HepG2 (cell line): Measurements from ENCODE around the gene XAF1. TPM values are rescaled to one million over a fixed set of nuclear protein-coding genes. Genes with fewer than 3 reads are reported as not detected.

ENCODE experiments used
- NFYB ChIP-seq: sonication (generic); formaldehyde crosslinking; IDR thresholded peaks from 2 replicates; pipeline ENCODE4 v1.4.0; 2020; ENCODE audit warnings: missing genetic modification reagents
- U2AF2 ChIP-seq: fragments of 200-400 bp; formaldehyde crosslinking; IDR thresholded peaks from 2 replicates; pipeline ENCODE4 v1.6.1; 2017; ENCODE audit warnings: low read depth, mild to moderate bottlenecking, low read length
- polyA plus RNA-seq, 8 experiments: library from polyadenylated mRNA; depleted of rRNA in 3 of 8; stranded (reverse) in 7 of 8; unstranded in 1 of 8; fragments of >200 nt; fragmentation: Illumina TruSeq in 4 of 8; extraction: Trizol in 4 of 8; gene quantifications; 2 replicates each; pipeline versions ENCODE4 v1.2.1 to v1.2.3, GENCODE V29; 2011 to 2016; ENCODE audit warnings: low read depth in 4 of 8, missing spikeins in 1 of 8, mixed read lengths in 1 of 8; ENCODE audit not compliant: insufficient read depth in 1 of 8
- total RNA-seq, 5 experiments: library from RNA; depleted of rRNA; stranded (reverse); fragments of >200 nt; fragmentation: Illumina TruSeq; extraction: Trizol; gene quantifications; 2 replicates each; pipeline ENCODE4 v1.2.3, GENCODE V29; 2016; ENCODE audit warnings: low read depth in 1 of 5
- TF ChIP-seq, protein P1 (sequence below): sonication (generic); formaldehyde crosslinking; IDR thresholded peaks from 2 replicates; pipeline ENCODE4 v1.4.0; 2020; ENCODE audit warnings: mild to moderate bottlenecking, missing genetic modification reagents, borderline replicate concordance
- TF ChIP-seq, protein P2 (sequence below): sonication (generic); formaldehyde crosslinking; IDR thresholded peaks from 2 replicates; pipeline ENCODE4 v1.5.1; 2020; ENCODE audit warnings: mild to moderate bottlenecking, missing genetic modification reagents, borderline replicate concordance
- TF ChIP-seq, protein P3 (sequence below): sonication (generic); formaldehyde crosslinking; IDR thresholded peaks from 2 replicates; pipeline ENCODE4 v1.4.0; 2020; ENCODE audit warnings: mild to moderate bottlenecking, missing genetic modification reagents
- TF ChIP-seq, protein P4 (sequence below): sonication (generic); formaldehyde crosslinking; IDR thresholded peaks from 2 replicates; pipeline ENCODE4 v1.8.0; 2022; ENCODE audit warnings: low read depth, missing genetic modification reagents

The XAF1 gene
- total and polyA plus RNA-seq, 2 of the 13 experiments (the other 11 are each of a cell fraction or from before 2014, with no cell fraction given), result 1.2 to 2.4 TPM

DNA sequence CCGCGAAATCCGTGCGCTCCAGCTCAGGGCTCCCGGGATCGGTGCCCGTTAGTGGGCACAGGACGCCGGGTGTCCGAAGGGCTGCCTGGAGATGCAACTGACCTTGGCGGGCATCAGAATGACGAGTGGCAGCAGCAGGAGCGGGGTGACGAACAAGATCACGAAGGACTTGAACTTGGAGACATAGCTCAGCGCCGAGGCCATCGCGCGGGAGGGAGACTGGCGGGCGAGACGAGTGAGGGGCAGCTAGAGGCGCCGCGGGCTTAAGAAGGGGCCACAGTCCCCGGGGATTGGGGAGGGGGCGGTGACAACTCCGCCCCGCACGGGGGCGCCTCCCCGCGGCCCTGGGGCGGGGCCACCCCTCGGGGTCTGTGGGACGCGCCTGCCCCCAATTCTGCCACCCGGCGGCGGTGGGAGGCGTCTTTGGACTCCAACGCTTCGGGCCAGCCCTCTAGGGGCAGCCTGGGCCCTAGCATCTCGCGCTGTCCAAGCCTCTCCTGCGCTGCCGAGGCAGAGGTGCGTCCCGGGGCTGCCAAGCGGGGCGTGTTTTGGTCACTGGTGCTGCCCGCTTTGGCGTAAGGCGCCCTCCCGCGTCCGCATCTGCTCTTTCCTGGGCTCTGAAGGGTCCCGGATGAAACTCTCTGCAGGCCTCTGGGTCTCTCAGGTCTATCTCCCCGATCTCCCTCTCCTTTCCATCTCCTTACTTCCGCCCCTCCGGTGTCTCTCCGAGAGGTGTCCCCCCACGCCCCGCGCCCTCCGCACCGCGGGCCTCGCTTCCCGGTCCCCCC, 42.5 kb upstream of the XAF1 start, which contains the start of gene SLC13A5 (continued):
- TF ChIP-seq, protein P1, sequence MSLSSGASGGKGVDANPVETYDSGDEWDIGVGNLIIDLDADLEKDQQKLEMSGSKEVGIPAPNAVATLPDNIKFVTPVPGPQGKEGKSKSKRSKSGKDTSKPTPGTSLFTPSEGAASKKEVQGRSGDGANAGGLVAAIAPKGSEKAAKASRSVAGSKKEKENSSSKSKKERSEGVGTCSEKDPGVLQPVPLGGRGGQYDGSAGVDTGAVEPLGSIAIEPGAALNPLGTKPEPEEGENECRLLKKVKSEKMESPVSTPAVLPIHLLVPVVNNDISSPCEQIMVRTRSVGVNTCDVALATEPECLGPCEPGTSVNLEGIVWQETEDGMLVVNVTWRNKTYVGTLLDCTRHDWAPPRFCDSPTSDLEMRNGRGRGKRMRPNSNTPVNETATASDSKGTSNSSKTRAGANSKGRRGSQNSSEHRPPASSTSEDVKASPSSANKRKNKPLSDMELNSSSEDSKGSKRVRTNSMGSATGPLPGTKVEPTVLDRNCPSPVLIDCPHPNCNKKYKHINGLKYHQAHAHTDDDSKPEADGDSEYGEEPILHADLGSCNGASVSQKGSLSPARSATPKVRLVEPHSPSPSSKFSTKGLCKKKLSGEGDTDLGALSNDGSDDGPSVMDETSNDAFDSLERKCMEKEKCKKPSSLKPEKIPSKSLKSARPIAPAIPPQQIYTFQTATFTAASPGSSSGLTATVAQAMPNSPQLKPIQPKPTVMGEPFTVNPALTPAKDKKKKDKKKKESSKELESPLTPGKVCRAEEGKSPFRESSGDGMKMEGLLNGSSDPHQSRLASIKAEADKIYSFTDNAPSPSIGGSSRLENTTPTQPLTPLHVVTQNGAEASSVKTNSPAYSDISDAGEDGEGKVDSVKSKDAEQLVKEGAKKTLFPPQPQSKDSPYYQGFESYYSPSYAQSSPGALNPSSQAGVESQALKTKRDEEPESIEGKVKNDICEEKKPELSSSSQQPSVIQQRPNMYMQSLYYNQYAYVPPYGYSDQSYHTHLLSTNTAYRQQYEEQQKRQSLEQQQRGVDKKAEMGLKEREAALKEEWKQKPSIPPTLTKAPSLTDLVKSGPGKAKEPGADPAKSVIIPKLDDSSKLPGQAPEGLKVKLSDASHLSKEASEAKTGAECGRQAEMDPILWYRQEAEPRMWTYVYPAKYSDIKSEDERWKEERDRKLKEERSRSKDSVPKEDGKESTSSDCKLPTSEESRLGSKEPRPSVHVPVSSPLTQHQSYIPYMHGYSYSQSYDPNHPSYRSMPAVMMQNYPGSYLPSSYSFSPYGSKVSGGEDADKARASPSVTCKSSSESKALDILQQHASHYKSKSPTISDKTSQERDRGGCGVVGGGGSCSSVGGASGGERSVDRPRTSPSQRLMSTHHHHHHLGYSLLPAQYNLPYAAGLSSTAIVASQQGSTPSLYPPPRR (CRISPR knock-in tag), result peak; percentile 69
- TF ChIP-seq U2AF2 (0 out of 2 replicates have a peak, but pooled peaks have one; percentile 36), NFYB (CRISPR knock-in tag) (peak; percentile 10; the same call in 1 of the 2 replicates)
- TF ChIP-seq, protein P2, sequence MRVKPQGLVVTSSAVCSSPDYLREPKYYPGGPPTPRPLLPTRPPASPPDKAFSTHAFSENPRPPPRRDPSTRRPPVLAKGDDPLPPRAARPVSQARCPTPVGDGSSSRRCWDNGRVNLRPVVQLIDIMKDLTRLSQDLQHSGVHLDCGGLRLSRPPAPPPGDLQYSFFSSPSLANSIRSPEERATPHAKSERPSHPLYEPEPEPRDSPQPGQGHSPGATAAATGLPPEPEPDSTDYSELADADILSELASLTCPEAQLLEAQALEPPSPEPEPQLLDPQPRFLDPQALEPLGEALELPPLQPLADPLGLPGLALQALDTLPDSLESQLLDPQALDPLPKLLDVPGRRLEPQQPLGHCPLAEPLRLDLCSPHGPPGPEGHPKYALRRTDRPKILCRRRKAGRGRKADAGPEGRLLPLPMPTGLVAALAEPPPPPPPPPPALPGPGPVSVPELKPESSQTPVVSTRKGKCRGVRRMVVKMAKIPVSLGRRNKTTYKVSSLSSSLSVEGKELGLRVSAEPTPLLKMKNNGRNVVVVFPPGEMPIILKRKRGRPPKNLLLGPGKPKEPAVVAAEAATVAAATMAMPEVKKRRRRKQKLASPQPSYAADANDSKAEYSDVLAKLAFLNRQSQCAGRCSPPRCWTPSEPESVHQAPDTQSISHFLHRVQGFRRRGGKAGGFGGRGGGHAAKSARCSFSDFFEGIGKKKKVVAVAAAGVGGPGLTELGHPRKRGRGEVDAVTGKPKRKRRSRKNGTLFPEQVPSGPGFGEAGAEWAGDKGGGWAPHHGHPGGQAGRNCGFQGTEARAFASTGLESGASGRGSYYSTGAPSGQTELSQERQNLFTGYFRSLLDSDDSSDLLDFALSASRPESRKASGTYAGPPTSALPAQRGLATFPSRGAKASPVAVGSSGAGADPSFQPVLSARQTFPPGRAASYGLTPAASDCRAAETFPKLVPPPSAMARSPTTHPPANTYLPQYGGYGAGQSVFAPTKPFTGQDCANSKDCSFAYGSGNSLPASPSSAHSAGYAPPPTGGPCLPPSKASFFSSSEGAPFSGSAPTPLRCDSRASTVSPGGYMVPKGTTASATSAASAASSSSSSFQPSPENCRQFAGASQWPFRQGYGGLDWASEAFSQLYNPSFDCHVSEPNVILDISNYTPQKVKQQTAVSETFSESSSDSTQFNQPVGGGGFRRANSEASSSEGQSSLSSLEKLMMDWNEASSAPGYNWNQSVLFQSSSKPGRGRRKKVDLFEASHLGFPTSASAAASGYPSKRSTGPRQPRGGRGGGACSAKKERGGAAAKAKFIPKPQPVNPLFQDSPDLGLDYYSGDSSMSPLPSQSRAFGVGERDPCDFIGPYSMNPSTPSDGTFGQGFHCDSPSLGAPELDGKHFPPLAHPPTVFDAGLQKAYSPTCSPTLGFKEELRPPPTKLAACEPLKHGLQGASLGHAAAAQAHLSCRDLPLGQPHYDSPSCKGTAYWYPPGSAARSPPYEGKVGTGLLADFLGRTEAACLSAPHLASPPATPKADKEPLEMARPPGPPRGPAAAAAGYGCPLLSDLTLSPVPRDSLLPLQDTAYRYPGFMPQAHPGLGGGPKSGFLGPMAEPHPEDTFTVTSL, result peak; percentile 81
- TF ChIP-seq, protein P3, sequence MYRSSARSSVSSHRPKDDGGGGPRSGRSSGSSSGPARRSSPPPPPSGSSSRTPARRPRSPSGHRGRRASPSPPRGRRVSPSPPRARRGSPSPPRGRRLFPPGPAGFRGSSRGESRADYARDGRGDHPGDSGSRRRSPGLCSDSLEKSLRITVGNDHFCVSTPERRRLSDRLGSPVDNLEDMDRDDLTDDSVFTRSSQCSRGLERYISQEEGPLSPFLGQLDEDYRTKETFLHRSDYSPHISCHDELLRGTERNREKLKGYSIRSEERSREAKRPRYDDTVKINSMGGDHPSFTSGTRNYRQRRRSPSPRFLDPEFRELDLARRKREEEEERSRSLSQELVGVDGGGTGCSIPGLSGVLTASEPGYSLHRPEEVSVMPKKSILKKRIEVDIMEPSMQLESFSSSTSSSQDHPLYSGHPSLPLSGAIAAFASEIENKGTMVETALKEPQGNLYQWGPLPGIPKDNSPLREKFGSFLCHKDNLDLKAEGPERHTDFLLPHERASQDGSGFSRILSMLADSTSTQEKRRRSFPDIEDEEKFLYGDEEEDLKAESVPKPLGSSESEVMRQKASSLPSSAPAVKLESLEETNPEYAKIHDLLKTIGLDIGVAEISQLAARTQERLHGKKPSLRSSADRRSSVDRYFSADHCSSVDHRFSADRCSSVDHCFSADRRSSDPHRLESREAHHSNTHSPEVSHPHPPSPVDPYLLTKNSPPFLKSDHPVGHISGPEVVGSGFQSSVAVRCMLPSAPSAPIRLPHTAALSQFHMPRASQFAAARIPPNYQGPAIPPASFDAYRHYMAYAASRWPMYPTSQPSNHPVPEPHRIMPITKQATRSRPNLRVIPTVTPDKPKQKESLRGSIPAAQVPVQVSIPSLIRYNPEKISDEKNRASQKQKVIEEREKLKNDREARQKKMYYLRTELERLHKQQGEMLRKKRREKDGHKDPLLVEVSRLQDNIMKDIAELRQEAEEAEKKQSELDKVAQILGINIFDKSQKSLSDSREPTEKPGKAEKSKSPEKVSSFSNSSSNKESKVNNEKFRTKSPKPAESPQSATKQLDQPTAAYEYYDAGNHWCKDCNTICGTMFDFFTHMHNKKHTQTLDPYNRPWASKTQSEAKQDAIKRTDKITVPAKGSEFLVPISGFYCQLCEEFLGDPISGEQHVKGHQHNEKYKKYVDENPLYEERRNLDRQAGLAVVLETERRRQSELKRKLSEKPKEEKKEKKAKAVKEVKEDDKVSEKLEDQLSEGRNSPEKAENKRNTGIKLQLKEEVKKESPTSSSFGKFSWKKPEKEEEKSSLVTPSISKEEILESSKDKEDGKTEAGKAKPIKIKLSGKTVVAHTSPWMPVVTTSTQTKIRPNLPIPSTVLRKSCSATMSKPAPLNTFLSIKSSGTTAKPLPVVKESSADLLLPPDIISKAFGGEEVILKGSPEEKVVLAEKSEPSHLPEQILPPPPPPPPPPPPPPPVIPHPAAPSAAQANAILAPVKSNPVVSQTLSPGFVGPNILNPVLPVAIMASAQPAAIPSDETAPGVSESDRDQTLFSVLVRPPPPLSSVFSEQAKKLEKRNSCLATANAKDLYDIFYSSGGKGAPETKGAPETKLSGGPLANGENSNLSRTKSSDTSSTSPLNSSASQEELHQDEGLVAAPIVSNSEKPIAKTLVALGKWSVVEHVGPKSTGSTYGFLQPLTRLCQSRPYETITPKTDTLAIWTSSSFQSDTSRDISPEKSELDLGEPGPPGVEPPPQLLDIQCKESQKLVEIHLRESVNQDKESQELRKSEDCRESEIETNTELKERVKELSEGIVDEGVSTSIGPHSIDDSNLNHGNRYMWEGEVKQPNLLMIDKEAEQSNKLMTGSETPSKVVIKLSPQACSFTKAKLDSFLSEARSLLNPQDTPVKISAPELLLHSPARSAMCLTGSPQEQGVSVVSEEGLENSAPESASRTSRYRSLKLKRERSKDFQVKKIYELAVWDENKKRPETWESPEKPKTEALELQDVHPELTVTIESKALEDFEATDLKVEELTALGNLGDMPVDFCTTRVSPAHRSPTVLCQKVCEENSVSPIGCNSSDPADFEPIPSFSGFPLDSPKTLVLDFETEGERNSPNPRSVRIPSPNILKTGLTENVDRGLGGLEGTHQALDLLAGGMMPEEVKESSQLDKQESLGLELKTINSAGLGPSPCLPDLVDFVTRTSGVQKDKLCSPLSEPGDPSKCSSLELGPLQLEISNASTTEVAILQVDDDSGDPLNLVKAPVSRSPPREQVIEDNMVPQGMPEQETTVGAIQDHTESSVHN (CRISPR knock-in tag), result no peak
- TF ChIP-seq, protein P4, sequence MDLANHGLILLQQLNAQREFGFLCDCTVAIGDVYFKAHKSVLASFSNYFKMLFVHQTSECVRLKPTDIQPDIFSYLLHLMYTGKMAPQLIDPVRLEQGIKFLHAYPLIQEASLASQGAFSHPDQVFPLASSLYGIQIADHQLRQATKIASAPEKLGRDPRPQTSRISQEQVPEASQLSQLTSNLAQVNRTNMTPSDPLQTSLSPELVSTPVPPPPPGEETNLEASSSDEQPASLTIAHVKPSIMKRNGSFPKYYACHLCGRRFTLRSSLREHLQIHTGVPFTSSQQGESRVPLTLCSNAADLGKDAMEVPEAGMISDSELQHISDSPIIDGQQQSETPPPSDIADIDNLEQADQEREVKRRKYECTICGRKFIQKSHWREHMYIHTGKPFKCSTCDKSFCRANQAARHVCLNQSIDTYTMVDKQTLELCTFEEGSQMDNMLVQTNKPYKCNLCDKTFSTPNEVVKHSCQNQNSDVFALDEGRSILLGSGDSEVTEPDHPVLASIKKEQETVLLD, result no peak
